ENCODE data around the gene SIK3.
"Not testable (repeated sequence)": the region's sequence is repeated elsewhere in the genome, so short reads cannot be mapped to it uniquely, and the experiment has no call there.

DNA sequence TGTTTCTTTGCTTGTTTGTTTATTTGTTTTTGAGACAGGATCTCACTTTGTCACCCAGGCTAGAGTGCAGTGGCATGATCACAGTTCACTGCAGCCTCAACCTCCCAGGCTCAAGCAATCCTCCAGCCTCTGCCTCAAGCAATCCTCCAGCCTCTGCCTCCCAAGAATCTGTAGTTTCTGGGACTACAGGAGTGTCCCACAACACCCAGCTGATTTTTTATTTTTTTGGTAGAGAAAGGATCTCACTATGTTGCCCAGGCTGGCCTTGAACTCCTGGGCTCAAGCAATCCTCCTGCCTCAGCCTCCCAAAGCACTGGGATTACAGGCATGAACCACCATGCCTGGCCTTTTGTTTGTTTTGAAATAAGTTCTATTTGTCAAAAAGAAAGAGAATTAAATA, 296.6 kb downstream of the SIK3 start:
- TF ChIP-seq, protein P1, sequence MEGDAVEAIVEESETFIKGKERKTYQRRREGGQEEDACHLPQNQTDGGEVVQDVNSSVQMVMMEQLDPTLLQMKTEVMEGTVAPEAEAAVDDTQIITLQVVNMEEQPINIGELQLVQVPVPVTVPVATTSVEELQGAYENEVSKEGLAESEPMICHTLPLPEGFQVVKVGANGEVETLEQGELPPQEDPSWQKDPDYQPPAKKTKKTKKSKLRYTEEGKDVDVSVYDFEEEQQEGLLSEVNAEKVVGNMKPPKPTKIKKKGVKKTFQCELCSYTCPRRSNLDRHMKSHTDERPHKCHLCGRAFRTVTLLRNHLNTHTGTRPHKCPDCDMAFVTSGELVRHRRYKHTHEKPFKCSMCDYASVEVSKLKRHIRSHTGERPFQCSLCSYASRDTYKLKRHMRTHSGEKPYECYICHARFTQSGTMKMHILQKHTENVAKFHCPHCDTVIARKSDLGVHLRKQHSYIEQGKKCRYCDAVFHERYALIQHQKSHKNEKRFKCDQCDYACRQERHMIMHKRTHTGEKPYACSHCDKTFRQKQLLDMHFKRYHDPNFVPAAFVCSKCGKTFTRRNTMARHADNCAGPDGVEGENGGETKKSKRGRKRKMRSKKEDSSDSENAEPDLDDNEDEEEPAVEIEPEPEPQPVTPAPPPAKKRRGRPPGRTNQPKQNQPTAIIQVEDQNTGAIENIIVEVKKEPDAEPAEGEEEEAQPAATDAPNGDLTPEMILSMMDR (IDR thresholded peaks at IDR 0.05): not testable (repeated sequence)
- TF ChIP-seq POLR2A (IDR thresholded peaks at IDR 0.05): not testable (repeated sequence)
